Stimulated activated CD8-positive, alpha-beta memory T cell treated with anti-CD3 and anti-CD28 coated beads, Interleukin-15, amount 100 ng/mL, for 4 hours (primary cell): ENCODE data around the gene KCNMA1.
"Not testable (repeated sequence)": the region's sequence is repeated elsewhere in the genome, so short reads cannot be mapped to it uniquely, and the experiment has no call there.

Experiments used
- DNase-seq, 2 donors: peaks; one replicate each; pipeline ENCODE4 v3.0.0-alpha.2; 2020; ENCODE audit warnings: low read depth in 2 of 2

Gene KCNMA1

GRCh38 chr10:77533146-77533886 lies 104.3 kb downstream of the KCNMA1 start:
- no peak for DNase-seq

DNA sequence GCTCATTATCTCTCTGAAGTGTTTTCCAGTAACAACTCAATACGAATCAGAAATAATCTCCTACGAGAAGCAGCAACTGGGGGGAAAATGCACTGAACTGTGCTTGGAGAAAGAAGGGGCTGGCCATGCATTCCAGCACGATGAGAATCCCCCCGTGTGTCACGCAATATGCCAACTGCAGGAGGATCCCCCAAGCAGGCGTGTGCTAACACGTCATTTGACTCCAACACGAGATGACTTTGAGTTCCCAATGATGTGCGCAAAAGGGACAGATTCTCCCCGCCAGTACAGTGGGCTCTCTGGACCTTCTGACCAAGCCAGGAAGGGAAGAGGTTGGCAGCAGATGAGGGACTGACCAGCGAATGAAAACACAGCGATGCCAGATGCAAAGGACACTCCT lies 105.5 kb downstream of the KCNMA1 start:
- no peak for DNase-seq

DNA sequence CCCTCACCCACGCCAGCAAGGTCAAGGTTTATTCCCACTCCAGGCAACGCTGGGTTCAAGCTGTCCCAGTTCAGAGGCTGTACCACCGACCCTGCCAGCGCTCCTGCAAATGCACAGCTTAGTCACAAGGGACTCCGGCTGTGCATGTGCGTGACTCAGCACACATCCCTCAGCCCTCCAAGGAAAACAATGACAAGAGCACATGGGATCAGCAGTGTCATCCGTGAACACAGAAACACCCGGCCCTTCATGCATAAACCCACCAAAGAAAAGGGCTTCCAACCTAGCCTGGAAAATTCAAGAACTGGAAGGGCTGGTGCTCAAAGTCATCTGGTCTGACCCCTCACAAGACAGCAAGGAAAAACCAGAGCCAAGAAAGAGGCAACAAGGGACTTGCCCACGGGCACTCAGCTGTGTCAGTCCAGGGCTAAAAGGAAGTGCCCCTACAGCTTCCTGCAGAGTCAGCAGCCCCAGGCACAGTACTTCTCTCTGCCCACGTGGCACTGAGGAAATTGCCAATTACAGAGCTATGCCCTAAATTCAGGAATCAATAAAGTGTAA lies 106.1 kb downstream of the KCNMA1 start:
- no peak for DNase-seq

DNA sequence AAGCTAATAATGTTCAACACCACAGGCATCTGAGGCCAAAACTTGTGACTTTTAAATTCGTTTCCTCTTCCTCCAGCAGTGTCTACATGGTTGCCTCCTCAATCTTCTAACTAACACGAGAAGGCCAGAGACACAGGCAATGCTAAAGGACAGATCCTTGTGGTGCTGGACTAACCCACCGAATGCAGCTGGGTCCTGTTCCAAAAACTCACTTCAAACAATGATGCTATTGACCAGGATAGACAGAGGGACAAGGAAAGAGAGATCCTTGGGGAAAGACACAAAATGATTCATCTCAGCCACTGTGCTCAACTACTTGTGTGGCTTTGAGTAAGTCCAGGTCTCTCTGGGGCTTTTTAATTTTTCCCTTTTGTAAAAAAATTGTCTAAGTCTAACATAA lies 107.6 kb downstream of the KCNMA1 start:
- DNase-seq, result no peak

GRCh38 chr10:77529050-77529576 lies 108.5 kb downstream of the KCNMA1 start:
- no peak for DNase-seq

- no peak for DNase-seq
Observed at GRCh38 chr10:77527839-77528238, 109.8 kb downstream of the KCNMA1 start.

- DNase-seq, result no peak
Observed at GRCh38 chr10:77526868-77527617, 110.6 kb downstream of the KCNMA1 start.

GRCh38 chr10:77524281-77524711 lies 113.3 kb downstream of the KCNMA1 start:
- DNase-seq, result no peak

GRCh38 chr10:77522268-77522809 lies 115.3 kb downstream of the KCNMA1 start:
- no peak for DNase-seq

DNA sequence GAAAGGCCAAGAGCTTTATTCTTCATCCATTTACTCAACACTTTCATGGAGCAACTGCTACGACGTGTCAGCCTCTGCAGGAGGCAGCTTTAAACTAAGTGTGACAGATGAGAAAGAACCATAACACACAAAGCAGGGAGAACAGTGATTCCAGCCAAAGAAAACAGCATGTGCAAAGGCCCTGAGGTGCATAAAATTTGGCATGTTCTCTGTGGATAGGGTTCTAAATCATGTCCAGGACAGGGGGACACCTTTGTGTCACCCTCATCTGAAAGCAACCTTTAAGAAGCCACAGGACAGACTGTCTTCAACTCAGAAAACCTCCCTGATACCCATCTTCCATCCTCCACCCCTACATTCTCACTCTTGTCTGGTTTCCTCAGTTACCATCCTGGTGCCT lies 116.6 kb downstream of the KCNMA1 start:
- no peak for DNase-seq

DNA sequence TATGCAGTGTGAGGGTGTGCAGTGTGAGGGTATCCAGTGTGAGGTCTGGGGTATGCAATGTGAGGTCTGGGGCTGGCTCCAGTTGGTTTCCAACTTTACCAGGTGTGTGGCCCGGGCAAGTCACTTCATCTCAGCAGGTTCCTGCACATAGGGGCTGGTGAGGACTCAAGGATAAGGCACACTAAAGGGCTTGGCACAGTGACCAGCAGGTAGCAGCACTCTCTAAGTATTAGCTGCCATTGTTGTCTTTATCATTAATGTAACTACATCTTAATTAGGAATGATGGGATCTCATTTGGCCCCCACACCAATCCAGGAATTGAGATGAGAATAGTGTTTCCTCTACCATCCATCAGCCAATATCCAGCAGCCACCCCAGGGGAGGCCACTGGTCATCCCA lies 117.3 kb downstream of the KCNMA1 start:
- no peak for DNase-seq

DNA sequence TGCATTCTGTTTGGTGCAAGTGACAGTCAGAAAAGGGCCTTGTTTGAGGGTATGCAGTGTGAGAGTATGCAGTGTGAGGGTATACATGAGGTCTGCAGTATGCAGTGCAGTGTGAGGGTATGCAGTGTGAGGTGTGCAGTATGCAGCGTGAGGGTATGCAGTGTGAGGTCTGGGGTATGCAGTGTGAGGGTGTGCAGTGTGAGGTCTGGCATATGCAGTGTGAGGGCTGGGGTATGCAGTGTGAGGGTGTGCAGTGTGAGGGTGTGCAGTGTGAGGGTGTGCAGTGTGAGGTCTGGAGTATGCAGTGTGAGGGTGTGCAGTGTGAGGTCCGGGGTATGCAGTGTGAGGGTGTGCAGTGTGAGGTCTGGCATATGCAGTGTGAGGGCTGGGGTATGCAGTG lies 117.8 kb downstream of the KCNMA1 start:
- DNase-seq, result not testable (repeated sequence)

DNA sequence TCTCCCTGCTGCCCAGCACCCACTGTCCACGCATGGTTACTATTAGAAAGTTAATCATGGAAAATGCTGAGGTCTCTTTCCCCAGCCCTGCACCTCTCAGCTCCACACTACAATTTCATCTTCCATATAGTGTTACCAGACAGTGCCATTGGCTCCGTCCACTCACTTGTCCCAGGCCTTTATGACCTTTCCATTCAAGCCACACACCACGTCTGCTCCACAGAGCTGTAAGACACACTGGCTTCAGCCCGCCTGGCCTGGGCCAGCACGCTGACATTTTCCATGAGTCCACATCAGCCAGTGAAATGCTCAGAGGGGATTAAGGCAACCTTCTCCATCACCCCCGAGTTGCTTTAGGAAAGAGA lies 118.7 kb downstream of the KCNMA1 start:
- DNase-seq, result no peak

- no peak for DNase-seq
Observed at GRCh38 chr10:77518241-77518909, 119.2 kb downstream of the KCNMA1 start.

GRCh38 chr10:77516575-77516974 lies 121.0 kb downstream of the KCNMA1 start:
- DNase-seq, result no peak

DNA sequence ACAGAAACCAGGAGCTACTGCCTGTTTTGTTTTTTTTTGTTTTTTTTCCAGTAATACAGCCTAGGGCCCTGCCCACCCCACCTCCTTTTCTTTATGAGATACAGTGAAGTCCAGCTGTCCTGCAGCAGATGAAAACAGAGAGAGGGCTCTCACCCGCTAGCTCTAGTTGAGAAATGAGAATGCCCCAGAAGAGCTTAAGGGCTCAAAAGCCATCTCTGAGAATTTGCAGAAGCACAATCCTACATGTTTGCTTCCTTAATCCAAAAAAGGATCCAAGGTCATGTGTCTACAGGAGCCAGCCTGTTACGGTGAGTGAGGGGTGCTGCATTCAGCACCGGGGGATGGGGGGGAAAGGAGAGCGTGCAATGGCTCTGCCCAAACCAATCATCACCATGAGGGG lies 122.7 kb downstream of the KCNMA1 start:
- DNase-seq, result no peak

DNA sequence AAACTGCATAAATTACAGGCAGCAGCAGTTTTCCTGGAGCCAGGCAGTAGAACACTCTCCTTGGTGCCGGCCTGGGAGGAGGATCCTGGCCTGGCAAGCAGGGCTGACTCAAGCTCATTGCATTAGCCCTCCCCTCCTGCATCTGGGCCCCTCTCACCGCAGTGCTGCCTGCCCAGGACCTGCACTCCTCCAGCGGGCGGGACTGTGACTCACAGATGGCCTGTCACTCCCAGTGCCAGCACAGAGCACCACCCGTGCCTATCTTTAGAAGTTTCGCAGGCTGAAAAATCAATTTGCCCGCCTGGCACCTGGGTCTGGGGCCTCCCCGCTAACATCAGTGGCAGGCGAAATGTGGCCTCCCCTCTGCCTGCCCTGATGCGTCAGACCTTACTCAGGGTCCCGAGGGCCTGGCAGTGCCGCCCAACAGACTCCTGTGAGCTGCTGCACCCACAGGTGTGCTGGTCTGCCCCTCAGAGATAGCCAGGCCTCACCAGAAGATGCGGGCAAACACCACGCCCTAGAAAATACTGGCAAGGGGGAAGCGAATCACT lies 123.8 kb downstream of the KCNMA1 start:
- DNase-seq, result no peak

GRCh38 chr10:77513220-77513619 lies 124.4 kb downstream of the KCNMA1 start:
- no peak for DNase-seq

GRCh38 chr10:77512219-77512578 lies 125.4 kb downstream of the KCNMA1 start:
- no peak for DNase-seq

GRCh38 chr10:77511498-77512218 lies 126.0 kb downstream of the KCNMA1 start:
- DNase-seq, result no peak

GRCh38 chr10:77510695-77511094 lies 126.9 kb downstream of the KCNMA1 start:
- no peak for DNase-seq
